Activated T-cell treated with anti-CD3 and anti-CD28 coated beads, Interleukin-2, amount 50 U/mL, for 72 hours (primary cell): ENCODE data around the gene PPP2R5B. TPM values are rescaled to one million over a fixed set of nuclear protein-coding genes. Genes with fewer than 3 reads are reported as not detected.
"Not testable (repeated sequence)": the region's sequence is repeated elsewhere in the genome, so short reads cannot be mapped to it uniquely, and the experiment has no call there.

Source experiments
- ATAC-seq, 2 donors: fragments of 150-1000 bp; cut with Tn5 transposase; replicated peaks in 1 of 2; 2 replicates each; pipeline ENCODE4 v1.10.0; 2021; ENCODE audit warnings: moderate library complexity in 2 of 2, mild to moderate bottlenecking in 1 of 2
- DNase-seq, 2 donors: peaks; one replicate each; pipeline ENCODE4 v3.0.0; 2021 to 2022; ENCODE audit warnings: mixed read lengths in 1 of 2
- H3K27ac Mint-ChIP-seq: one replicate; pipeline ENCODE4 v1.8.0; 2022; ENCODE audit warnings: mild to moderate bottlenecking, moderate library complexity, mixed read lengths
- H3K27me3 Mint-ChIP-seq: one replicate; pipeline ENCODE4 v1.8.0; 2022; ENCODE audit warnings: low read depth, mixed read lengths
- H3K36me3 Mint-ChIP-seq, 2 donors: one replicate each; pipeline ENCODE4 v1.8.0; 2022; ENCODE audit warnings: mixed read lengths in 2 of 2, mild to moderate bottlenecking in 1 of 2; ENCODE audit not compliant: insufficient read depth in 2 of 2
- H3K4me1 Mint-ChIP-seq: one replicate; pipeline ENCODE4 v1.8.0; 2022; ENCODE audit warnings: low read depth, mixed read lengths
- H3K4me3 Mint-ChIP-seq, 2 donors: one replicate each; pipeline ENCODE4 v1.8.0; 2022; ENCODE audit warnings: mild to moderate bottlenecking in 2 of 2, mixed read lengths in 2 of 2, moderate library complexity in 2 of 2
- H3K9me3 Mint-ChIP-seq, 2 donors: one replicate each; pipeline ENCODE4 v1.8.0; 2022; ENCODE audit warnings: mixed read lengths in 2 of 2
- total RNA-seq, 2 donors: library from RNA; stranded (reverse); gene quantifications; one replicate each; pipeline ENCODE4 v1.2.3, GENCODE V29; 2022

Gene PPP2R5B
- total RNA-seq, 2 donors from 2014 or later = 15.0 to 24.0 TPM

DNA sequence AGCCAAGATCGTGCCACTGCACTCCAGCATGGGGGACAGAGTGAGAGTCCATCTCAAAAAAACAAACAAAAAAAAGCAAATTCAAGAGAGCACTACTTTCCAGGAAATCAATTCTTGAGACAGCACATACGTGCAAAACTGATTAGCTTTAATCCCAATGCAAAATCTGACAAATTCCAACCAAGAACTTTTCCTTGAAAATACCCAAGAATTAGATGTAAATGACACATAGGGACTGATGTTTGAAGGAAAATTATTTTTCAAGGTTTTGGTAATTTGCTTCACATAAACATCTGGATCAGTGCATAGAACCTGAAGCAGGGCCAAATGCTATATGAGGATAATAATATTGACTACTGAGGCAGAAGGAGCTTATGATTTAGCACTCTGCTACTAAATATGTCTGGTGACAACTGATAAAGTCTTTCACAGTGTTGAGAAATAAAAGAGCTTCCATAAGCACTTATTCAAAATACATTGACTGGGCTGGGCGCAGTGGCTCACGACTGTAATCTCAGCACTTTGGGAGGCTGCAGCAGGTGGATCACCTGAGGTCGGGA is 38.7 kb downstream of the PPP2R5B start:
- DNase-seq (no peak), ATAC-seq (no peak)
- Mint-ChIP-seq H3K27ac (no peak overlapping the region), H3K36me3 (no peaks in the 10 kb centered on the region), H3K4me3 (no peak overlapping the region), H3K9me3 (no peaks in the 10 kb centered on the region), H3K4me1 (peaks cover 33% of the 10 kb centered on the region), H3K27me3 (peaks cover 8% of the 10 kb centered on the region)

DNA sequence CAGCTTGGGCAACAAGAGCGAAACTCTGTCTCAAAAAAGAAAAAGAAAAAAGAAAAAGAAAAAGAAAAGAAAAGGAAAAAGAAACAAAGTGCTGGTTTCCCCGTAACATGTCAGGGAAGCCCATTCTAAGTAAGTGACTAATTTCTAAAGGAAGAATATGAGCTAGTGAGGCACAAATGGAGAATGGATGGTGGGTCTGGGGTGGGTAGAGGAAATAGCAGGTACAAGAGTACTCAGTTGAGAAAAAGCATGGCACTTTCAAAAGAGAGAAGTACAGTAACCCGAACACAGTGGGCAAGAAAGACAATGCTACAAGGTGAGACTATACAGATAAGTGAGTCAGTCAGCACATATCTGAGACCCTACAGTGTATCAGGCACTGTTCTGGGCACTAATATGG is 42.9 kb downstream of the PPP2R5B start:
- Mint-ChIP-seq H3K9me3 (peaks cover 2% of the 10 kb centered on the region in 2 donors), H3K4me3 (peak overlapping the region; percentile 38 to 55), H3K36me3 (no peaks in the 10 kb centered on the region), H3K4me1 (peaks cover 66% of the 10 kb centered on the region), H3K27me3 (no peaks in the 10 kb centered on the region), H3K27ac (peak overlapping the region; percentile 92)
- ATAC-seq (peak; percentile 50 to 52), DNase-seq (peak; percentile 15 to 28)

DNA sequence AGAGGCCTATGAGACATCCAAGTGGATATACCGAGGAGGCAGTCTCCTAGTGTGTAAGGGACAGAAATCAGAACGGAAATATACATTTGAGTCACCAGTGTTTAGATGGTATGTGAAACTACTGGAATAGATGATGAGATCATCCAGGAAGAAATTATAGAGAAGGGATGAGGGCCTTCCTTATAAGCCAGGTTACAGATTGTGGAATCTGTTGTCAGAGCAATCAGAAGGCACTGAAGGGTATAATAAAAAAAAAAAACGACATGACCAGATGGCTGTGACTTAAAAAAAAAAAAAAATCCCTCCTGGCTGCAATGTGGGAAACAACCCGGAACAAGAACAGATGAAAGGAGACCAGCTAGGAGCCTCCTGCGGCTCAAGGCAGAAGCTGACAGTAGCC is 44.7 kb downstream of the PPP2R5B start:
- ATAC-seq = peak in 1 of 2 donors; percentile 29
- peaks cover 2% of the 10 kb centered on the region in 2 donors for H3K9me3 Mint-ChIP-seq
- no peak for DNase-seq
- peak overlapping the region; percentile 74 for H3K27ac Mint-ChIP-seq
- peak overlapping the region; percentile 28 to 42 for H3K4me3 Mint-ChIP-seq
- H3K36me3 Mint-ChIP-seq = no peaks in the 10 kb centered on the region
- peaks cover 73% of the 10 kb centered on the region for H3K4me1 Mint-ChIP-seq
- H3K27me3 Mint-ChIP-seq = no peaks in the 10 kb centered on the region

DNA sequence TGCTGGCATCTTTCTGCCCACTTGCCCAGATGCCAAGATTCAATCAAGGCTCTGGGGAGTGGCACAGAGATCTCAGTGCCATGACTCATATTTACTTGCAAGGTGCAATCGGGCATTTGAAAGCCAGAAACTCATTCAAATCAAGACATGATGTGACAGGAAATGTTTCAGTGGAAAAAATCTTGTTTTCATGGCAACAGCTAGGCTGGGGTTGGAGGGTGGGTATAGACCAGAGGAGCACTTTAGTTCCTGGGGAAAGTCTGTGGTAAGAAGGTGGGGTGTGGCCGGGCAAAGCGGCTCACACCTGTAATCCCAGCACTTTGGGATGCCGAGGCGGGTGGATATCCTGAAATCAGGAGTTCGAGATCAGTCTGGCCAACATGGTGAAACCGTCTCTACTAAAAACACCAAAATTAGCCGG is 46.3 kb downstream of the PPP2R5B start:
- ATAC-seq = peak; percentile 80 to 81
- Mint-ChIP-seq H3K4me3 (peak overlapping the region; percentile 76 to 81), H3K36me3 (no peaks in the 10 kb centered on the region), H3K27me3 (no peaks in the 10 kb centered on the region), H3K9me3 (peaks cover 2% of the 10 kb centered on the region in 2 donors), H3K4me1 (peaks cover 70% of the 10 kb centered on the region), H3K27ac (peak overlapping the region; percentile 78)
- peak; percentile 55 to 63 for DNase-seq

DNA sequence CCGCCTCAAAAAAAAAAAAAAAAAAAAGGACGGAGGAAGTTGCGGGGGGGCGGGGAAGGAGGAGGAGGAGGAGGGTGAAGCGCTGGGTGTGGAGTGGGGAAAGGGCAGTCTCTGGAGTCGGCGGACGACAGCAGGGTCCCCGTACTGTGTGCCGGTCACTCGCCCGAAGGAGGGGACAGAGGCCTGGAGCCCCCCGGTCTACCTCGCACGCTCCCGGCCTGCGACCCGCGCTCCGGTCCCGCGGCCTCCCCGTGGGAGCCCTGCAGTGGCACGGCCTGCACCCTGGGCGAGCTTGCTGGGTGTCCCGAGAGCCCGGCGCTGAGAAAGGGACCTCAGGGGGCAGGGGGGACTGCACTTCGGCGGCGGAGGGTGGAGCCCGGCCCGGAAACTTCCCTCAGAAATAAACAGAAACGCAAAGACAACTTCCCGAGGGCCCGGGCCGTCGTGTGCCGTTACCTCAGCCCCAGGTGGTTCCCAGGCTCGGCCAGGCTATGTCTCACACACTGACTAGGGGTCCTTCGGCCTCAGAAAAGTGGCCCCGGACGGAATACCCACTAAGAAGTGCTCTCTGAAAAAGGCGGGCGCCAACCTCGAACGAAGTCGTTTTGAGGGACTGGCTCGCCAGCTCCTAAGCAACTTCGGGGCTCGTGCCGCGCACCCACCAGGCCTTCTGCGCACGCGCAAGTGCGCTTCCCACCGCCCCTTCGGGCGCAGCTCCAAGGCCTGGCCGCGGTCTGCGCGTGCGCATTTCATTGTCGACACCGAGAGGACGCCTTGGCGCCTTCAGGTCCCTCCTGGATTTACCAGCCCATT is 47.1 kb downstream of the PPP2R5B start, which contains the start of gene MAJIN:
MAJIN (minus strand) TSS at position 688 of the 813 bp plus-strand sequence. CDS start 12,703 bp downstream, outside the sequence.
- Mint-ChIP-seq H3K4me3 (peak within 1 kb of the TSS; percentile 76 to 81), H3K9me3 (peaks cover 2% of the 10 kb centered on the region in 2 donors), H3K27me3 (no peaks in the 10 kb centered on the region), H3K27ac (peak within 1 kb of the TSS; percentile 78), H3K36me3 (no peaks in the 10 kb centered on the region), H3K4me1 (peaks cover 61% of the 10 kb centered on the region)
- DNase-seq = peak; percentile 90 to 93
- ATAC-seq = peak; percentile 45 to 47

DNA sequence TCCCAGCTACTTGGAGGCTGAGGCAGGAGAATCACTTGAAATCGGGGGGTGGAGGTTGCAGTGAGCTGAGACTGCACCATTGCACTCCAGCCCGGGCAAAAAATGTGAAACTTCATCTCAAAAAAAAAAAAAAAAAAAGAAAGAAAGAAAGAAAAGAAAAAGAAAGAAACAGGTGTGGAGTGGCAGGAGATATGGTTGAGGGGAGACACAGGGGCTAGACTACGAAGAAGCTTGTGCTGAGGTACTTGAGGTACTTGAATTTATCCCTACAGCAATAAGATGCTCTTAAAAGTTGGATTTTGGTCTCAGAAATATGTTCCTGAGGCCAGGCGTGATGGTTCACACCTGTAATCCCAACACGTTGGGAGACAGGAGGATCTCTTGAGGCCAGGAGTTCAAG is 49.6 kb downstream of the PPP2R5B start:
- no peak for DNase-seq
- Mint-ChIP-seq H3K4me3 (no peak overlapping the region), H3K27me3 (no peaks in the 10 kb centered on the region), H3K4me1 (peaks cover 40% of the 10 kb centered on the region), H3K27ac (peak overlapping the region; percentile 33), H3K36me3 (no peaks in the 10 kb centered on the region), H3K9me3 (peaks cover 2% of the 10 kb centered on the region in 2 donors)
- ATAC-seq = no peak

DNA sequence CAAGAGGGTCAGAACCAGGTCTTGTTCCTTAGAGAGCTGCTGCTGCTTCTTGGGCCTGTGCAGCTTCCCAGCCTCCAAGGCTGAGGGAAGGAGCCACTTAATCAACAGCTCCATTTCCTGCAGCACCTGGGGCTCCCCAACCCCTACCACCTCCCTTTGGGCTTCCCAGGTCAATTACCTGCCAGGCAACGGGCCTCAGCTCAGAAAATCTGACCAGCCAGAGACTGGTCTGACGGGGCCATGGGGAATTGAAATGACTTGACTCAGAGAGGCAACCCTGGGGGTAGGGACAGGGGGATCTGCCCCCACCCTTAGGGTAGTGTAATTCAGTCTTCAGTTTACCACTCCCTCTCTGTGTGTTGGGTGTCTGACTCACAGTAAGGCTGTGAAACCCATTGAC is 52.2 kb downstream of the PPP2R5B start:
- Mint-ChIP-seq H3K4me1 (peaks cover 20% of the 10 kb centered on the region), H3K27me3 (no peaks in the 10 kb centered on the region), H3K9me3 (no peaks in the 10 kb centered on the region), H3K4me3 (no peak overlapping the region), H3K27ac (no peak overlapping the region), H3K36me3 (no peaks in the 10 kb centered on the region)
- ATAC-seq (no peak), DNase-seq (no peak)

GRCh38 chr11:64983339-64983738 is 58.9 kb downstream of the PPP2R5B start:
- not testable (repeated sequence) for DNase-seq, H3K4me3 Mint-ChIP-seq, H3K4me1 Mint-ChIP-seq, ATAC-seq, H3K36me3 Mint-ChIP-seq, H3K27ac Mint-ChIP-seq, H3K9me3 Mint-ChIP-seq
- peaks cover 15% of the 10 kb centered on the region for H3K27me3 Mint-ChIP-seq

Other genes starting within 250 kb of the PPP2R5B start
- gene NRXN2, start 201.5 kb upstream of the PPP2R5B start, total RNA-seq = under 1 TPM; 0.37 to 0.55 TPM
- 10 to 100 TPM; 18.8 to 27.9 TPM for gene RASGRP2, start 180.5 kb upstream of the PPP2R5B start, total RNA-seq
- 1 to 10 TPM; 4.0 to 4.5 TPM for gene PYGM, start 164.7 kb upstream of the PPP2R5B start, total RNA-seq
- 100 to 1,000 TPM; 332 to 337 TPM for gene SF1, start 146.1 kb upstream of the PPP2R5B start, total RNA-seq
- 10 to 100 TPM; 74.7 to 84.5 TPM for gene MAP4K2, start 121.5 kb upstream of the PPP2R5B start, total RNA-seq
- gene MEN1, start 114.1 kb upstream of the PPP2R5B start, total RNA-seq = 10 to 100 TPM; 33.8 to 36.3 TPM
- 1 to 10 TPM; 1.1 to 1.5 TPM for gene CDC42BPG, start 80.0 kb upstream of the PPP2R5B start, total RNA-seq
- gene EHD1, start 46.1 kb upstream of the PPP2R5B start, total RNA-seq = 100 to 1,000 TPM; 136 to 159 TPM
- gene ATG2A, start 7.5 kb upstream of the PPP2R5B start, total RNA-seq = 10 to 100 TPM; 20.9 to 27.0 TPM
- under 1 TPM; 0.58 to 0.81 TPM for gene GPHA2, start 11.2 kb downstream of the PPP2R5B start, total RNA-seq
- 1 to 10 TPM; 1.7 to 2.7 TPM for gene MAJIN, start 47.4 kb downstream of the PPP2R5B start, total RNA-seq
- gene BATF2, start 72.3 kb downstream of the PPP2R5B start, total RNA-seq = under 1 TPM; 0.31 to 0.39 TPM
- 100 to 1,000 TPM in 1 of 2 donors, 10 to 100 TPM in 1; 96.0 to 101 TPM for gene ARL2, start 89.5 kb downstream of the PPP2R5B start, total RNA-seq
- gene SNX15, start 102.8 kb downstream of the PPP2R5B start, total RNA-seq = 10 to 100 TPM; 31.5 to 38.7 TPM
- gene SAC3D1, start 116.5 kb downstream of the PPP2R5B start, total RNA-seq = 10 to 100 TPM; 18.1 to 21.6 TPM
- 10 to 100 TPM; 25.0 to 31.6 TPM for gene NAALADL1, start 133.9 kb downstream of the PPP2R5B start, total RNA-seq
- 100 to 1,000 TPM; 139 to 174 TPM for gene CDCA5, start 159.4 kb downstream of the PPP2R5B start, total RNA-seq
- gene ZFPL1, start 159.5 kb downstream of the PPP2R5B start, total RNA-seq = 10 to 100 TPM; 44.2 to 46.5 TPM
- gene VPS51, start 171.5 kb downstream of the PPP2R5B start, total RNA-seq = 100 to 1,000 TPM; 118 to 119 TPM
- 10 to 100 TPM; 22.8 to 26.8 TPM for gene TM7SF2, start 187.2 kb downstream of the PPP2R5B start, total RNA-seq
- 10 to 100 TPM in 1 of 2 donors, 1 to 10 TPM in 1; 9.9 to 10.4 TPM for gene ZNHIT2, start 193.0 kb downstream of the PPP2R5B start, total RNA-seq
- gene FAU, start 197.4 kb downstream of the PPP2R5B start, total RNA-seq = 1,000 to 10,000 TPM; 1,144 to 1,164 TPM
- gene MRPL49, start 197.6 kb downstream of the PPP2R5B start, total RNA-seq = 10 to 100 TPM; 73.6 to 89.8 TPM
- 10 to 100 TPM; 45.8 to 53.1 TPM for gene SYVN1, start 209.8 kb downstream of the PPP2R5B start, total RNA-seq
- not detected for gene SPDYC, start 245.5 kb downstream of the PPP2R5B start, total RNA-seq